Measurements from ENCODE around the gene CHI3L2.

CHI3L2 gene

DNA sequence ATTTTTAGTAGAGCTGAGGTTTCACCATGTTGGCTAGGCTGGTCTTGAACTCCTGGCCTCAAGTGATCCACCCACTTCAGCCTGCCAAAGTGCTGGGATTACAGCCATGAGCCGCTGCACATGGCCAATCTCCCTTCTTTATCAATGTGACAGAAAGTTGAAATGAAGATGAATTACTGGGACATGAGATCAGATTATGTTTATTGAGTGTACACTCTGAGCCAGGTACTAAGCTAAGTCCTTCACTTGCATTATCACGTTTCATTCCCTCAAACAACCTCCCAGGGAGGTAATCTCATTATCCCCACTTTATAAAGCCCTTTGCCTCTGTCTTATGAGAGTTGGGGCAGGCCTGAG is 6.3 kb upstream of the CHI3L2 start:
- DNase-seq (ENCODE audit: extremely low spot score), result no peak
- ChIA-PET POLR2A (interaction anchor here (0.6 kb wide), 1 partner anchor 179 kb away, joined by 4 read pairs; no protein-coding TSS in a partner anchor), CTCF (interaction anchor here (0.7 to 1.2 kb wide), 4 partner anchors 9 to 582 kb away, joined by 3 to 5 read pairs (median 4); no protein-coding TSS in a partner anchor)
- no peak for TF ChIP-seq SP1 (IDR thresholded peaks at IDR 0.05)
- no peak for TF ChIP-seq TARDBP (IDR thresholded peaks at IDR 0.05)
- no peak for TF ChIP-seq LEF1 (IDR thresholded peaks at IDR 0.05; ENCODE audit: borderline replicate concordance)
- no peak for TF ChIP-seq FOXA1 (IDR thresholded peaks at IDR 0.05)
- TF ChIP-seq HDGF (IDR thresholded peaks at IDR 0.05; ENCODE audit: borderline replicate concordance), result no peak
- no peak for TF ChIP-seq BHLHE40 (IDR thresholded peaks at IDR 0.05; ENCODE audit: borderline replicate concordance)
- TF ChIP-seq ELF4 (IDR thresholded peaks at IDR 0.05), result no peak
- TF ChIP-seq CTBP1 (IDR thresholded peaks at IDR 0.05; ENCODE audit: borderline replicate concordance), result no peak
- no peak for TF ChIP-seq FOXM1 (IDR thresholded peaks at IDR 0.05; ENCODE audit: borderline replicate concordance)
- TF ChIP-seq NFRKB (IDR thresholded peaks at IDR 0.05), result no peak
- TF ChIP-seq, protein P1, sequence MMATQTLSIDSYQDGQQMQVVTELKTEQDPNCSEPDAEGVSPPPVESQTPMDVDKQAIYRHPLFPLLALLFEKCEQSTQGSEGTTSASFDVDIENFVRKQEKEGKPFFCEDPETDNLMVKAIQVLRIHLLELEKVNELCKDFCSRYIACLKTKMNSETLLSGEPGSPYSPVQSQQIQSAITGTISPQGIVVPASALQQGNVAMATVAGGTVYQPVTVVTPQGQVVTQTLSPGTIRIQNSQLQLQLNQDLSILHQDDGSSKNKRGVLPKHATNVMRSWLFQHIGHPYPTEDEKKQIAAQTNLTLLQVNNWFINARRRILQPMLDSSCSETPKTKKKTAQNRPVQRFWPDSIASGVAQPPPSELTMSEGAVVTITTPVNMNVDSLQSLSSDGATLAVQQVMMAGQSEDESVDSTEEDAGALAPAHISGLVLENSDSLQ (IDR thresholded peaks at IDR 0.05), result no peak
- no peak for TF ChIP-seq ZNF384 (IDR thresholded peaks at IDR 0.05)
- no peak for TF ChIP-seq ARNT (IDR thresholded peaks at IDR 0.05)
- no peak for TF ChIP-seq SUZ12 (IDR thresholded peaks at IDR 0.05)
- TF ChIP-seq FOXK2 (IDR thresholded peaks at IDR 0.05), result no peak

DNA sequence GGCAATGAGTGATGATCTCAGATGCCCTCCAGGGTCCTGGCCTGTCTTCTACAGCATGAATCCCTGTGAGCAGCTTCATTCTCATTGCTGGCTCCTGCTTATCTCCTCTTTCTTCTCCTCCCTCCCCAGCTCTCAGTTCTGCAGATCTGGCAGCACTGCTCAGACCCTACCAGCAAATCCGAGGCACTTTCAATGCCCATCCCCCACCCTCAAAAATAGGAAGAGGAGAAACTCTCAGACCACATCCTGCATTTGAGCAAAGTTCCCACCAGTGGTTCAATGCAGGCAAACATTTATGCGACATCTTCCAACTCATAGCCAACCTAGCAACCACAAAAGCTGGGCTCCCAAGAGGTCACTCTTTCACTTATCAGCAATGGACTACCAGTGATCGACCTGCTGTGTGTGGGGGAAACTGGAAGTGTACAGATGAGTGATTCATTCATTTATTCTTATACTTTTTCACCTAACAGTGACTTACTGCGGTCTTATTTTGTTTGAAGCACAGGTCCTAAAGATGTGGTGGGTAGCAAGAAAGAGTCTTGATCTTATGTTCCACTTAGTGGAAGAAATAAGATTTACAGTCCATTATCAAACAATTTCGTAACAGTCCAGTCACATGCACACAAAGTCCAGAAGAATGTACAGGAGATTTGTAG is 5.8 kb upstream of the CHI3L2 start:
- TF ChIP-seq ZNF384 (IDR thresholded peaks at IDR 0.05) (no peak), TARDBP (IDR thresholded peaks at IDR 0.05) (no peak), NFRKB (IDR thresholded peaks at IDR 0.05) (no peak), ARNT (IDR thresholded peaks at IDR 0.05) (no peak), FOXK2 (IDR thresholded peaks at IDR 0.05) (no peak), ELF4 (IDR thresholded peaks at IDR 0.05) (no peak), SUZ12 (IDR thresholded peaks at IDR 0.05) (no peak)
- POLR2A ChIA-PET, result interaction anchor here (0.6 kb wide), 1 partner anchor 178 kb away, joined by 4 read pairs; no protein-coding TSS in a partner anchor
- no peak for DNase-seq (ENCODE audit: extremely low spot score)
- CTCF ChIA-PET, result interaction anchor here (1.0 to 1.2 kb wide), 3 partner anchors 8 to 179 kb away, joined by 3 to 5 read pairs (median 4); no protein-coding TSS in a partner anchor

DNA sequence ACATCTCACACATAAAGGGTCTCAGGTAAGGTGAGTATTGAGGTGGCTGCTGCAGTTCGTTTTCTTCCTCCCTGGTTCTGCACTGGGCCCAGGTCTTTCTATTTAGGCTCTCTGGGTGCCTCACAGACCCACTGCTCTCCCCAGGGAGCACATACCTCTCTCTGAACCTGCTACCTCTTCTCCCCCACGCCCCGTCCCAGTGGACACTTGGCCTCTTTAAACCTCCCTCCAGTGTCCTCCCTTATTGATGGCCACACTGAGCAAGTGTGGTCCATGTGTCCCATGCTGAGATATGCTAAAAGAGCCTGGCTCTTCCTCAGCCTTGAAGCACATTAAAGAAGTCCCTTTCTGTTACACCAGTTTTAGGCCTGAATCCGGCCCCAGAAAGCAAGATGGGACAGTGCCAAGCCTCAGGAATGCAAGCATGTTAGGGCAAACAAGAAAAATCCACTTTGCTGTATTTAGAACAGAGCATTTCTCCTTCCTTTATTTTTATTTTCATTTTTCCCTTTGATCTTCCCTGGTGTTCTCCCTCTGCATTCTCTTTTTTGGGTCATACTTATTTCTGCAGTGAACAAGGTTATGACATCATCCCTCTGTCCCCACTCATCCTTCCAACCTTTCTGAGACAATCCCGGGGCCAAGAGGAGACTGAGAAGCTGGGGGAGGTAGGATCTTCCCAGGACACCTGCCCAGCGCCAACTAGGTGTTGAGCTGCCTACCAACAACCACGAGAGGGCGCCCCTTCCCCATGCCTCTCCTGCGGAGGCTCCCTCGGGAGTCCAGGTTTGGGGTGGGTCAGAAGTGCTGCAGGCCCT is 5.0 kb upstream of the CHI3L2 start:
- POLR2A ChIA-PET, result no interaction called here
- DNase-seq (ENCODE audit: extremely low spot score), result peak; percentile 86
- CTCF ChIA-PET, result interaction anchor here (0.9 to 1.8 kb wide), 7 partner anchors 20 to 218 kb away, joined by 3 to 23 read pairs (median 3); no protein-coding TSS in a partner anchor
- TF ChIP-seq L3MBTL2 (conservative IDR thresholded peaks at IDR 0.05) (no peak), SUZ12 (IDR thresholded peaks at IDR 0.05) (no peak), FOXA1 (IDR thresholded peaks at IDR 0.05) (no peak), FOXM1 (IDR thresholded peaks at IDR 0.05; ENCODE audit: borderline replicate concordance) (no peak), ZNF384 (IDR thresholded peaks at IDR 0.05) (no peak)

DNA sequence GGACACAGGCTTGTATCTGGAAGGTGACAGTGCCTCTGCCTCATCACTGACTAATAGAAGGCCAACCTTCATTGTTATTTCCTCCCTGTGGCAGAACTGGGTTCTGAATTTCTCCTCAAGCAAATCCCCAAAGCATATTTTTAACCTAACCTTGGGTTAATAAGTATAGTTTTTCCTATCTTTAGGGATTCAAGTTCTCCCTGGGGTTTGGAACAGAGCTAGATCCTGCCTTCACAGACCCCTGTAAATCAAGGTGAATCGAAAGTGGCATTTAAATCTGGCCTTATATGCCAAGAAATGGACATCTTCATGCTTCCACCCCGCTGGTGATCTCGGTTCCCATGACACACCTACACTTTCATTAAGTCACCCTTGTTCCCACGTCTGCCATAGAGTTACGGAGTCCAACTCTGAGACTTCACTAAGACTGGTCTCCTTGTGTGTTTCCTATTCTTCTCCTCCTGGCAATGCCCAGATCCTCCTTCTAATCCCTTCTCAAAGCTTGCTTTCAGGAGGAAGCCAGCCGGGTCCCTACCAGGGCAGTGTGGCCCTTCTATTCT is 4.3 kb upstream of the CHI3L2 start:
- ChIA-PET POLR2A (no interaction called here), CTCF (interaction anchor here (0.9 to 1.8 kb wide), 8 partner anchors 21 to 218 kb away, joined by 3 to 23 read pairs (median 3); no protein-coding TSS in a partner anchor)
- TF ChIP-seq ARNT (IDR thresholded peaks at IDR 0.05) (no peak), FOXM1 (IDR thresholded peaks at IDR 0.05; ENCODE audit: borderline replicate concordance) (no peak), LEF1 (IDR thresholded peaks at IDR 0.05; ENCODE audit: borderline replicate concordance) (no peak), FOXA1 (IDR thresholded peaks at IDR 0.05) (no peak), L3MBTL2 (conservative IDR thresholded peaks at IDR 0.05) (no peak), HDGF (IDR thresholded peaks at IDR 0.05; ENCODE audit: borderline replicate concordance) (no peak), ELF4 (IDR thresholded peaks at IDR 0.05) (no peak), TARDBP (IDR thresholded peaks at IDR 0.05) (no peak), NFRKB (IDR thresholded peaks at IDR 0.05) (no peak), FOXK2 (IDR thresholded peaks at IDR 0.05) (no peak), ZNF384 (IDR thresholded peaks at IDR 0.05) (no peak)
- TF ChIP-seq, protein P1 (IDR thresholded peaks at IDR 0.05), result no peak
- DNase-seq (ENCODE audit: extremely low spot score), result no peak

DNA sequence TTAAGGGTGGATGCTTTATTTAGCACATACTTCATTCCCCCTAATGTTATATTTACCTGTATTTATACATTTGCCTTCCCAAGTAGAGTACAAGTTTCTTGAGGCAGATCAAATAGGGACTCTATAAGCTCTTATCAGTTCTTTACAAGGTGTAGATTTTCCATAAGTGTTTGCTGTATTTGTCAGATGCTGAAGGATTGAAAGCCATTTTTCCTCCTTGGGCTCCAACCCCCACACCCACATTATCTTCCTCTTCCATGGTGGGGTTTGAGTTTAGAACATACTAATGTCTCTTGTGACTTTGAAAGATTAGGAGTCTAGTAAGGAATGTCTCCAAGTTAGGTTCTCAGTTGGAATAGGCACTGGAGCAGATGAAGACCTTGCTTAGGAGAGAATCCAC is 2.4 kb upstream of the CHI3L2 start:
- no peak for DNase-seq (ENCODE audit: extremely low spot score)
- ChIA-PET CTCF (no interaction called here), POLR2A (no interaction called here)

More for the DNA sequence above, 2.4 kb upstream of the CHI3L2 start:
- TF ChIP-seq TARDBP (IDR thresholded peaks at IDR 0.05), result no peak
- no peak for TF ChIP-seq HDGF (IDR thresholded peaks at IDR 0.05; ENCODE audit: borderline replicate concordance)
- TF ChIP-seq NFRKB (IDR thresholded peaks at IDR 0.05), result no peak
- TF ChIP-seq ELF4 (IDR thresholded peaks at IDR 0.05), result no peak
- no peak for TF ChIP-seq CTBP1 (IDR thresholded peaks at IDR 0.05; ENCODE audit: borderline replicate concordance)
- TF ChIP-seq SUZ12 (IDR thresholded peaks at IDR 0.05), result no peak
- TF ChIP-seq FOXA1 (IDR thresholded peaks at IDR 0.05), result no peak
- TF ChIP-seq SP1 (IDR thresholded peaks at IDR 0.05), result no peak
- no peak for TF ChIP-seq ZNF384 (IDR thresholded peaks at IDR 0.05)
- no peak for TF ChIP-seq LEF1 (IDR thresholded peaks at IDR 0.05; ENCODE audit: borderline replicate concordance)
- TF ChIP-seq, protein P1 (IDR thresholded peaks at IDR 0.05), result no peak
- no peak for TF ChIP-seq BHLHE40 (IDR thresholded peaks at IDR 0.05; ENCODE audit: borderline replicate concordance)
- TF ChIP-seq FOXK2 (IDR thresholded peaks at IDR 0.05), result no peak
- no peak for TF ChIP-seq FOXM1 (IDR thresholded peaks at IDR 0.05; ENCODE audit: borderline replicate concordance)
- TF ChIP-seq ARNT (IDR thresholded peaks at IDR 0.05), result no peak
- TF ChIP-seq L3MBTL2 (conservative IDR thresholded peaks at IDR 0.05), result no peak
